ENCODE measurements around the gene SHOX. TPM values are rescaled to one million over a fixed set of nuclear protein-coding genes. Genes with fewer than 3 reads are reported as not detected.
"Not testable (repeated sequence)": the region's sequence is repeated elsewhere in the genome, so short reads cannot be mapped to it uniquely, and the experiment has no call there.

The SHOX gene
- polyA plus RNA-seq, 3 donors, result not detected

GRCh38 chrX:590693-591404 lies 39.7 kb upstream of the SHOX start:
- no peak for DNase-seq
- Histone ChIP-seq H3K9me3 (replicated peaks in 1 of 2; ENCODE audit: control insufficient read depth in 1 of 2, insufficient read depth in 1 of 2, low read length in 2 of 2) (peaks cover 11 to 13% of the 10 kb centered on the region in 2 donors), H4K20me1 (ENCODE audit: insufficient read depth, low read length) (no peaks in the 10 kb centered on the region), H3K36me3 (replicated peaks in 1 of 2; ENCODE audit: control insufficient read depth in 1 of 2, insufficient read depth in 2 of 2, low read length in 2 of 2) (no peaks in the 10 kb centered on the region), H3K4me3 (replicated peaks in 1 of 3; ENCODE audit: low read depth in 2 of 3, low read length in 3 of 3) (no peak overlapping the region), H3K9ac (ENCODE audit: insufficient read depth, low read length, poor library complexity, severe bottlenecking) (no peak overlapping the region), H3K27ac (ENCODE audit: low read depth in 1 of 2, low read length in 2 of 2) (no peak overlapping the region), H3K27me3 (ENCODE audit: control insufficient read depth in 2 of 2, insufficient read depth in 2 of 2, low read length in 2 of 2) (no peaks in the 10 kb centered on the region), H3K4me2 (replicated peaks; ENCODE audit: extremely low read depth, low read length, poor library complexity, severe bottlenecking) (no peak overlapping the region), H3K79me2 (ENCODE audit: insufficient read depth, low read length) (no peaks in the 10 kb centered on the region), H3K4me1 (ENCODE audit: control insufficient read depth in 1 of 2, insufficient read depth in 2 of 2, low read length in 2 of 2) (no peaks in the 10 kb centered on the region), H2AFZ (ENCODE audit: insufficient read depth, low read depth, low read length, poor library complexity, severe bottlenecking) (no peak overlapping the region)
- 81% methylated on average over 20 of the region's 24 CpGs for WGBS (ENCODE audit: insufficient coverage)
- peaks cover 2 to 12% (median 7%) of the 10 kb centered on the region in 7 donors for H3K9me3 Mint-ChIP-seq
- no peak overlapping the region for H3K4me3 Mint-ChIP-seq
- intact Hi-C loops (cut with micrococcal nuclease), result no loop called here
- H3K36me3 Mint-ChIP-seq, result no peaks in the 10 kb centered on the region
- TF ChIP-seq, protein P1, sequence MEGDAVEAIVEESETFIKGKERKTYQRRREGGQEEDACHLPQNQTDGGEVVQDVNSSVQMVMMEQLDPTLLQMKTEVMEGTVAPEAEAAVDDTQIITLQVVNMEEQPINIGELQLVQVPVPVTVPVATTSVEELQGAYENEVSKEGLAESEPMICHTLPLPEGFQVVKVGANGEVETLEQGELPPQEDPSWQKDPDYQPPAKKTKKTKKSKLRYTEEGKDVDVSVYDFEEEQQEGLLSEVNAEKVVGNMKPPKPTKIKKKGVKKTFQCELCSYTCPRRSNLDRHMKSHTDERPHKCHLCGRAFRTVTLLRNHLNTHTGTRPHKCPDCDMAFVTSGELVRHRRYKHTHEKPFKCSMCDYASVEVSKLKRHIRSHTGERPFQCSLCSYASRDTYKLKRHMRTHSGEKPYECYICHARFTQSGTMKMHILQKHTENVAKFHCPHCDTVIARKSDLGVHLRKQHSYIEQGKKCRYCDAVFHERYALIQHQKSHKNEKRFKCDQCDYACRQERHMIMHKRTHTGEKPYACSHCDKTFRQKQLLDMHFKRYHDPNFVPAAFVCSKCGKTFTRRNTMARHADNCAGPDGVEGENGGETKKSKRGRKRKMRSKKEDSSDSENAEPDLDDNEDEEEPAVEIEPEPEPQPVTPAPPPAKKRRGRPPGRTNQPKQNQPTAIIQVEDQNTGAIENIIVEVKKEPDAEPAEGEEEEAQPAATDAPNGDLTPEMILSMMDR (IDR thresholded peaks at IDR 0.05), result no peak
- peaks cover 2 to 7% (median 5%) of the 10 kb centered on the region in 3 donors for H3K27me3 Mint-ChIP-seq (ENCODE audit: low read depth in 3 of 3)
- H3K4me1 Mint-ChIP-seq, result no peaks in the 10 kb centered on the region
- no peak overlapping the region for H3K27ac Mint-ChIP-seq

- Mint-ChIP-seq H3K36me3 (no peaks in the 10 kb centered on the region), H3K27ac (no peak overlapping the region), H3K4me3 (no peak overlapping the region), H3K27me3 (ENCODE audit: low read depth in 3 of 3) (peaks cover 1 to 5% (median 3%) of the 10 kb centered on the region in 3 donors), H3K9me3 (peaks cover 27 to 48% (median 40%) of the 10 kb centered on the region in 7 donors), H3K4me1 (no peaks in the 10 kb centered on the region)
- Histone ChIP-seq H3K36me3 (replicated peaks in 1 of 2; ENCODE audit: control insufficient read depth in 1 of 2, insufficient read depth in 2 of 2, low read length in 2 of 2) (no peaks in the 10 kb centered on the region), H3K27me3 (ENCODE audit: control insufficient read depth in 2 of 2, insufficient read depth in 2 of 2, low read length in 2 of 2) (no peaks in the 10 kb centered on the region), H2AFZ (ENCODE audit: insufficient read depth, low read depth, low read length, poor library complexity, severe bottlenecking) (no peak overlapping the region), H3K9me3 (replicated peaks in 1 of 2; ENCODE audit: control insufficient read depth in 1 of 2, insufficient read depth in 1 of 2, low read length in 2 of 2) (peaks cover 36 to 39% of the 10 kb centered on the region in 2 donors), H3K27ac (ENCODE audit: low read depth in 1 of 2, low read length in 2 of 2) (no peak overlapping the region), H3K9ac (ENCODE audit: insufficient read depth, low read length, poor library complexity, severe bottlenecking) (no peak overlapping the region), H3K4me2 (replicated peaks; ENCODE audit: extremely low read depth, low read length, poor library complexity, severe bottlenecking) (no peak overlapping the region), H3K79me2 (ENCODE audit: insufficient read depth, low read length) (no peaks in the 10 kb centered on the region), H4K20me1 (ENCODE audit: insufficient read depth, low read length) (no peaks in the 10 kb centered on the region), H3K4me3 (replicated peaks in 1 of 3; ENCODE audit: low read depth in 2 of 3, low read length in 3 of 3) (no peak overlapping the region), H3K4me1 (ENCODE audit: control insufficient read depth in 1 of 2, insufficient read depth in 2 of 2, low read length in 2 of 2) (no peaks in the 10 kb centered on the region)
- 52% methylated on average over 8 of the region's 18 CpGs for WGBS (ENCODE audit: insufficient coverage)
- intact Hi-C loops (cut with micrococcal nuclease), result no loop called here
- TF ChIP-seq, protein P1 (IDR thresholded peaks at IDR 0.05), result no peak
- no peak for DNase-seq
Observed at GRCh38 chrX:599837-600715, 30.5 kb upstream of the SHOX start.

- H3K36me3 Mint-ChIP-seq; intact Hi-C loops (cut with micrococcal nuclease); H4K20me1 ChIP-seq (ENCODE audit: insufficient read depth, low read length); H3K27ac Mint-ChIP-seq; H3K4me3 ChIP-seq (replicated peaks in 1 of 3; ENCODE audit: low read depth in 2 of 3, low read length in 3 of 3); H3K27me3 ChIP-seq (ENCODE audit: control insufficient read depth in 2 of 2, insufficient read depth in 2 of 2, low read length in 2 of 2); H3K79me2 ChIP-seq (ENCODE audit: insufficient read depth, low read length); H3K4me1 ChIP-seq (ENCODE audit: control insufficient read depth in 1 of 2, insufficient read depth in 2 of 2, low read length in 2 of 2); H3K36me3 ChIP-seq (replicated peaks in 1 of 2; ENCODE audit: control insufficient read depth in 1 of 2, insufficient read depth in 2 of 2, low read length in 2 of 2); H3K9ac ChIP-seq (ENCODE audit: insufficient read depth, low read length, poor library complexity, severe bottlenecking); H2AFZ ChIP-seq (ENCODE audit: insufficient read depth, low read depth, low read length, poor library complexity, severe bottlenecking); DNase-seq; H3K4me1 Mint-ChIP-seq; H3K4me3 Mint-ChIP-seq; H3K27ac ChIP-seq (ENCODE audit: low read depth in 1 of 2, low read length in 2 of 2); H3K4me2 ChIP-seq (replicated peaks; ENCODE audit: extremely low read depth, low read length, poor library complexity, severe bottlenecking); H3K27me3 Mint-ChIP-seq (ENCODE audit: low read depth in 3 of 3): not testable (repeated sequence)
- WGBS (ENCODE audit: insufficient coverage), result 93% methylated on average over 3 of the region's 9 CpGs
- peaks cover 19 to 30% (median 23%) of the 10 kb centered on the region in 7 donors for H3K9me3 Mint-ChIP-seq
- H3K9me3 ChIP-seq (replicated peaks in 1 of 2; ENCODE audit: control insufficient read depth in 1 of 2, insufficient read depth in 1 of 2, low read length in 2 of 2), result peaks cover 13 to 22% of the 10 kb centered on the region in 2 donors
Observed at GRCh38 chrX:603029-603428, 27.6 kb upstream of the SHOX start.

Measured in CD14-positive monocyte (primary cell).